Adrenal gland (tissue), 5 donors: ENCODE results near the gene PSENEN.

ENCODE experiments used
- POLR2A ChIP-seq, 2 donors: fragments of 450-650 bp; IDR thresholded peaks; one replicate each; pipeline ENCODE4 v1.6.1; 2017; ENCODE audit warnings: antibody characterized with exemption in 2 of 2, mild to moderate bottlenecking in 2 of 2, moderate library complexity in 1 of 2
- TF ChIP-seq, protein P1 (sequence below), 6 experiments: fragments of 450-650 bp in 4 of 6; fragments of 200-600 bp in 2 of 6; sonication (generic) in 1 of 6; IDR thresholded peaks; 1 replicate in 5 of 6; 2 replicates in 1 of 6; pipeline versions ENCODE4 v1.5.1 to v1.8.0; 2016 to 2021; ENCODE audit warnings: antibody characterized with exemption in 6 of 6, mild to moderate bottlenecking in 2 of 6, moderate library complexity in 1 of 6
- donor health status: DM: no; HTN: no; CAD: no.

DNA sequence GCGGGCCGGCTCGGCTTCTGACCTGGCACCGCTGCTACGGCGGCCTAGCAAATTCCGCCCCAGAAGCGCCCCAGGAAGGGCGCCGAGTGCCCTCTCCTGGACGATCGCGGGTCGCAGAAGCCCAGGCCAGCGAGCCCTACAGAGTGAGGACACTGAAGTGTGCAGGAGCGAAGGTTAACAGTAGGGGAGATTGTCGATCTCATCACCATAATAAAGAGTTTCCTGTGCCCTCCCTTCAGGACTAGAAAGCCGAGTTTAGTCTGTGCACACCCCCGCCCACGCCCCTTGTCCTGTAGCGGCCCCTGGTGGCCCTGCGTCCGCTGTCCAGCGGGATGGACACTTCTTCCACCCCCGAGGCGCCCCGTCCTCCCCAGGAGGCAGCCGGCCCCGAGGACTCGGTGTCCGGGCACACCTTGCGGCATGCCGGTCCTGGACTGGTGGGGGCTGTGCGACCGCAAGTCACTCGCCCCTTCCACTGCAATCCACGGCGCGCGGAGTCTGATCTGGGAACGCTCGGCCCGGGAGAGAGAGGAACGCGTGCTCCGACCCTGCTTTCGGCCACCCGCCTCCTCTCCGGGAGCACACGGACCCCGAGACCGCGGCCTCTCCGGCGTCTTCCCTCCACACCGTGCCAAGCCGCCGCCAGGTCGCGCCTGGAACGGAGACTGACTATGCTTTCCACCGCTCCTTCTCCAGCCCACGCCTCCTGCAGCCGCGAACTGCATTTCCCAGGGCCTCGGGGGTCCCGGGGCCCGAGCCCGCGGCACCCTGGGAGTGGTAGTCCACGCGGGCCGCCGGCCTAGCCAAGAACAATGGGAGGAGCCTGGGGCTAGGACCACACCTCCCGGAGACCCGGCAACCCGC lies 28.4 kb upstream of the PSENEN start:
- TF ChIP-seq, protein P1, sequence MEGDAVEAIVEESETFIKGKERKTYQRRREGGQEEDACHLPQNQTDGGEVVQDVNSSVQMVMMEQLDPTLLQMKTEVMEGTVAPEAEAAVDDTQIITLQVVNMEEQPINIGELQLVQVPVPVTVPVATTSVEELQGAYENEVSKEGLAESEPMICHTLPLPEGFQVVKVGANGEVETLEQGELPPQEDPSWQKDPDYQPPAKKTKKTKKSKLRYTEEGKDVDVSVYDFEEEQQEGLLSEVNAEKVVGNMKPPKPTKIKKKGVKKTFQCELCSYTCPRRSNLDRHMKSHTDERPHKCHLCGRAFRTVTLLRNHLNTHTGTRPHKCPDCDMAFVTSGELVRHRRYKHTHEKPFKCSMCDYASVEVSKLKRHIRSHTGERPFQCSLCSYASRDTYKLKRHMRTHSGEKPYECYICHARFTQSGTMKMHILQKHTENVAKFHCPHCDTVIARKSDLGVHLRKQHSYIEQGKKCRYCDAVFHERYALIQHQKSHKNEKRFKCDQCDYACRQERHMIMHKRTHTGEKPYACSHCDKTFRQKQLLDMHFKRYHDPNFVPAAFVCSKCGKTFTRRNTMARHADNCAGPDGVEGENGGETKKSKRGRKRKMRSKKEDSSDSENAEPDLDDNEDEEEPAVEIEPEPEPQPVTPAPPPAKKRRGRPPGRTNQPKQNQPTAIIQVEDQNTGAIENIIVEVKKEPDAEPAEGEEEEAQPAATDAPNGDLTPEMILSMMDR (IDR thresholded peaks at IDR 0.05): peak; percentile 59 to 98 (median 92)
- TF ChIP-seq POLR2A (IDR thresholded peaks at IDR 0.05): peak in 1 of 2 donors; percentile 4
